ENCODE data around the gene IGFL3. TPM values are rescaled to one million over a fixed set of nuclear protein-coding genes. Genes with fewer than 3 reads are reported as not detected.

Gene IGFL3
- total and polyA plus RNA-seq, 12 donors = not detected

DNA sequence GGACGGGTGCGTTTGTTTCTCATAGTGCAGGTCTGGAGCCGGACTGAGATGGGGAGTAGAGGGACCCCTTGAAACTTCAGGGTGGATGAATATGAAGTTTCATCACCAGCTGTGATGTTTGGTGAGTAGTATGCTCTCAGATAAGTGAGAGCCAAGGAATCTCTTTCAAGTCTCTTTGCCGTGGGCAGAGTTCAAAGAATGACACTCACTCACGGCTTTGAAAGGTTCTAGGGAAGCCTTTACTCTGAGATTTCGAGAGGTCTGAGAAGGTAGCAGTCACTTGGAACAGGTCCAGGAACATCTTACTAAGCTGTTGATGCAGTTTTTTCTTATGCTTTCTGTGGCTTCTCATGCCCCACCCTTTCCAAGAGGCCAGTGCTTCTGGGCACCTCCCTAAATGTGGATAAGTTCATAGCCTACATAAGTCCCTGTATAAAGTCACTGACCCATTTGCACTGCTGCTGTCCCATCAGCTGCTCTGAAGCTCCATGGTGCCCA lies 23.4 kb upstream of the IGFL3 start, which contains the start of gene IGFL2:
IGFL2 (plus strand) TSS at position 448 of the 498 bp plus-strand sequence; CDS start at position 489, 41 bp downstream.
- Histone ChIP-seq H3K36me3 (no peaks in the 10 kb centered on the region), H3K4me3 (no peak within 1 kb of the TSS), H3K9me3 (no peaks in the 10 kb centered on the region), H3K4me1 (no peaks in the 10 kb centered on the region), H3K27me3 (peaks cover 0 to 40% (median 6%) of the 10 kb centered on the region in 7 donors), H3K27ac (no peak within 1 kb of the TSS)
- intact Hi-C loops (cut with DNase I) = no loop called here
- ATAC-seq = no peak
- no peak for TF ChIP-seq CTCF (IDR thresholded peaks at IDR 0.05)
- WGBS, 2 donors = 54 to 56% methylated on average over 6 of the region's 6 CpGs
- no peak for DNase-seq

- intact Hi-C loops (cut with DNase I) = no loop called here
Measured at GRCh38 chr19:46147166-46147740, 22.8 kb upstream of the IGFL3 start.

DNA sequence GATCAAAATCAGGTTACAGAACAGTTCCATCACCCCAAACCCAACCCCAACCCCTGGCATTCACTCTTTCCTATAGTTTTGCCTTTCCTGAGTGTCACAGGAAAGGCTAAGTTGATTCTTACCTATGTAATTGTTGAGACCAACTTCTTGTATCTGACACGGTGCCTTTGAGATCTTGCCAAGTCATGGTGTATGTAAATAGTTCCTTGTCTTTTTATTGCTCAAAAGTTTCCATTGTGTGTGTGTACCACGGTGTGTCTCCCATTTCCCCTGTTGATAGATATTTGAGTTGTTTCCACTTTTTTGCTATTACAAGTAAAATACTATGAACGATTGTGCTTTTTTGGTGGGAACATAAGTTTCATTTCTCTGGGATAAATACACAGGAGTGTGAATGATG lies 20.3 kb upstream of the IGFL3 start:
- H3K36me3 ChIP-seq = no peaks in the 10 kb centered on the region
- H3K4me3 ChIP-seq = no peak overlapping the region
- DNase-seq (no peak), ATAC-seq (no peak)
- intact Hi-C loops (cut with DNase I) = no loop called here
- 47 to 50% methylated on average over 3 of the region's 3 CpGs for WGBS, 2 donors
- H3K27me3 ChIP-seq = peaks cover 0 to 15% (median 0%) of the 10 kb centered on the region in 7 donors
- no peak overlapping the region for H3K27ac ChIP-seq
- no peaks in the 10 kb centered on the region for H3K9me3 ChIP-seq
- no peaks in the 10 kb centered on the region for H3K4me1 ChIP-seq
- TF ChIP-seq CTCF (IDR thresholded peaks at IDR 0.05) = no peak

More at GRCh38 chr19:46147166-46147740, 22.8 kb upstream of the IGFL3 start:
- Histone ChIP-seq H3K4me3 (no peak overlapping the region), H3K27me3 (peaks cover 0 to 35% (median 6%) of the 10 kb centered on the region in 7 donors), H3K27ac (no peak overlapping the region), H3K9me3 (no peaks in the 10 kb centered on the region), H3K4me1 (no peaks in the 10 kb centered on the region), H3K36me3 (no peaks in the 10 kb centered on the region)
- ATAC-seq = no peak
- WGBS, 2 donors = 71 to 72% methylated on average over 8 of the region's 8 CpGs
- no peak for TF ChIP-seq CTCF (IDR thresholded peaks at IDR 0.05)
- DNase-seq = no peak

- 80% methylated on average over 4 of the region's 4 CpGs for WGBS, 2 donors
- intact Hi-C loops (cut with DNase I) = no loop called here
- DNase-seq (no peak), ATAC-seq (no peak)
- no peak overlapping the region for H3K4me3 ChIP-seq
- H3K27ac ChIP-seq = no peak overlapping the region
- no peak for TF ChIP-seq CTCF (IDR thresholded peaks at IDR 0.05)
- H3K9me3 ChIP-seq = no peaks in the 10 kb centered on the region
- H3K36me3 ChIP-seq = no peaks in the 10 kb centered on the region
- no peaks in the 10 kb centered on the region for H3K4me1 ChIP-seq
- H3K27me3 ChIP-seq = peaks cover 0 to 9% (median 0%) of the 10 kb centered on the region in 7 donors
Measured at GRCh38 chr19:46142294-46142693, 17.8 kb upstream of the IGFL3 start.
